Measurements from ENCODE around the gene PRKCA.

- TF ChIP-seq POLR2A (IDR thresholded peaks at IDR 0.05), result no peak
- TF ChIP-seq EP300 (IDR thresholded peaks at IDR 0.05), result no peak
- no peak for TF ChIP-seq CTCF (IDR thresholded peaks at IDR 0.05)
Measured at GRCh38 chr17:66525338-66525737, 222.9 kb downstream of the PRKCA start.
